Astrocyte of the spinal cord (primary cell): ENCODE data around the gene JHY.

Source experiments
- DNase-seq: peaks from one replicate; pipeline ENCODE4 v3.0.0; 2011; ENCODE audit warnings: low read depth, low spot score
- H3K4me3 ChIP-seq: 2 replicates; pipeline ENCODE4 v1.5.1; 2011; ENCODE audit warnings: low read depth, mild to moderate bottlenecking, low read length, moderate library complexity
- in situ Hi-C: cut with HindIII; loops from 2 replicates; pipeline ENCODE4 v1.10.0; 2017; ENCODE audit warnings: low sequenced_read_pairs
- TF ChIP-seq, protein P1 (sequence below): IDR thresholded peaks from 2 replicates; pipeline ENCODE4 v1.5.1; 2012; ENCODE audit warnings: low read depth, mild to moderate bottlenecking, low read length, inconsistent platforms

Gene JHY

DNA sequence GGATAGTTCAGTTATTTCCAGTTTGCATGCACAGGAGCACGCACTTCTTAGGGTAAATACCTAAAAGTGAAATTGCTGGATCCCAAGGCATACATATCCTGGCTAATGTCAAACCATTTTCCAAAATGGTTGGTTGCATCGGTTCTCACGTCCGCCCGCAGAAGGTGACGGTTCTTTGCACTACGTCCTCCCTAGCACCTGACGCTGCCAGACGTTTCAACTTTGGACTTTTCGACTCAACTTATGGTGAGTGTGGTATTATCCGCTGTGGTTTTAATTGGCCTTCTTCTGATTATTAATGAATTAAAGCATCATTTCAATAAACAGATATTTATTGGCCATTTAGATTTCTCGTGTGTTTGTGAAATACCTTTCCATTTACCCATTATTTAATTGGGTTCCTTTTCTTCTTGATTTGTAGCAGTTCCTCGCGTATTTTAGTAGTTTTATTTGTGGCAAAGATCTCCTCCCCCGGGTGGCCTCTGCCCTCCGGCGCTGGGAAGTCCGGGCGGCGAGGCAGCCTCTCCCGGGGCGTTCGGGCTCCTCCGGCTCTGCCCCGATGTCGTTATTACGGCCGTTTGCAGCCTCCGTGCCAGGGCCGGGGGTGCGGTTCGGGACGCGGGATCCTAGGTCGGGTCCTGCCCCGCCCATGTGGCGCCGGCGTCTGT, at the start of gene JHY:
Gene JHY, plus strand, starts transcription at position 571 of the 668 bp plus-strand sequence. CDS start 3,091 bp downstream, outside the sequence.
- in situ Hi-C loops, result no loop called here
- DNase-seq, result no peak
- TF ChIP-seq, protein P1, sequence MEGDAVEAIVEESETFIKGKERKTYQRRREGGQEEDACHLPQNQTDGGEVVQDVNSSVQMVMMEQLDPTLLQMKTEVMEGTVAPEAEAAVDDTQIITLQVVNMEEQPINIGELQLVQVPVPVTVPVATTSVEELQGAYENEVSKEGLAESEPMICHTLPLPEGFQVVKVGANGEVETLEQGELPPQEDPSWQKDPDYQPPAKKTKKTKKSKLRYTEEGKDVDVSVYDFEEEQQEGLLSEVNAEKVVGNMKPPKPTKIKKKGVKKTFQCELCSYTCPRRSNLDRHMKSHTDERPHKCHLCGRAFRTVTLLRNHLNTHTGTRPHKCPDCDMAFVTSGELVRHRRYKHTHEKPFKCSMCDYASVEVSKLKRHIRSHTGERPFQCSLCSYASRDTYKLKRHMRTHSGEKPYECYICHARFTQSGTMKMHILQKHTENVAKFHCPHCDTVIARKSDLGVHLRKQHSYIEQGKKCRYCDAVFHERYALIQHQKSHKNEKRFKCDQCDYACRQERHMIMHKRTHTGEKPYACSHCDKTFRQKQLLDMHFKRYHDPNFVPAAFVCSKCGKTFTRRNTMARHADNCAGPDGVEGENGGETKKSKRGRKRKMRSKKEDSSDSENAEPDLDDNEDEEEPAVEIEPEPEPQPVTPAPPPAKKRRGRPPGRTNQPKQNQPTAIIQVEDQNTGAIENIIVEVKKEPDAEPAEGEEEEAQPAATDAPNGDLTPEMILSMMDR, result no peak

DNA sequence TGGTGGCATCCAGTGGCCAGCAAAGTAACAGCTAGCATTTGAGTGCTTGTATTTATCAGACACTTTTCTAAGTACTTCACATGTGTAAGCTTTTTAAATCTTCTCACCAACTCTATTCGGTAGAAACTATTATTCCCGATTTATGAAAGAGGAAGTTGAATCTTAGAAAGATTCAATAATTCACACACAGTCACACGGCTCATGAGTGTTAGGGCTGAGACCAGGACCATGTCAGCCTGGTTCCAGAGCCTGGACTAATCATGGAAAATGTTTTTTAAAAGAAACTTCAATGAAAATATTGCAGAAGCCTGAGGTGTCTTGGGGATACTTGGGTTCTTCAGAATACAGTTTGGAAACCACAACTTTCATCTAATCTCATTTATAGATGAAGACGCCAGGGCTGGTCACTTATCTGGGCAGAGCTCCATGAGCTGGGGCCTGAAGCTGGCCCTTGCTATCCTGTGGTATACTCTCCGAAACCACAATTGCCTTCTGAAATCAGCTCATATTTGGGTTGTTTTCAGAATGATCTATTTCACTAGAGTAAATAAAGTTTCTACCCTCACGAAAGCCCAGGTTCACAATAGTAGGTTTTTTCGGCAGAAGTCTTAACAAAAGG, 48.6 kb upstream of the JHY start:
- TF ChIP-seq, protein P1, result no peak
- in situ Hi-C loops, result no loop called here
- DNase-seq, result no peak
- no peak overlapping the region for H3K4me3 ChIP-seq

More for the DNA sequence above, at the start of gene JHY:
- peak within 1 kb of the TSS; percentile 61 for H3K4me3 ChIP-seq

DNA sequence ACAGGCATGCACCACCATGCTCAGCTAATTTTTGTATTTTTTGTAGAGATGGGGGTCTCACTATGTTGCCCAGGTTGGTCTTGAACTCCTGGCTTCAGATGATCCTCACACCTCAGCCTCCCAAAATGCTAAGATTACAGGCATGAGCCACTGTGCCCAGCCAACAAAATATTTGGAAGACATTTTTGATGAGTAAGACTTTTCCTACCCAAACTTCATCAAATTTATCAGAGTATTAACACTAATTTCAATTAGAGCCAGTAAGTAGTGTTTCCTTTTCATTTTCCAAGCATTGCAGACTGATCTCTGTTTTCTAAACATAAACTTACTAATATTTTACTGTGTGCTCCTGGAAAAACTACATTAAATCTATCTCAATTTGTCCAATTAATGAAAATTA, 45.6 kb upstream of the JHY start:
- no peak overlapping the region for H3K4me3 ChIP-seq
- TF ChIP-seq, protein P1, result no peak
- in situ Hi-C loops, result no loop called here
- DNase-seq, result no peak

DNA sequence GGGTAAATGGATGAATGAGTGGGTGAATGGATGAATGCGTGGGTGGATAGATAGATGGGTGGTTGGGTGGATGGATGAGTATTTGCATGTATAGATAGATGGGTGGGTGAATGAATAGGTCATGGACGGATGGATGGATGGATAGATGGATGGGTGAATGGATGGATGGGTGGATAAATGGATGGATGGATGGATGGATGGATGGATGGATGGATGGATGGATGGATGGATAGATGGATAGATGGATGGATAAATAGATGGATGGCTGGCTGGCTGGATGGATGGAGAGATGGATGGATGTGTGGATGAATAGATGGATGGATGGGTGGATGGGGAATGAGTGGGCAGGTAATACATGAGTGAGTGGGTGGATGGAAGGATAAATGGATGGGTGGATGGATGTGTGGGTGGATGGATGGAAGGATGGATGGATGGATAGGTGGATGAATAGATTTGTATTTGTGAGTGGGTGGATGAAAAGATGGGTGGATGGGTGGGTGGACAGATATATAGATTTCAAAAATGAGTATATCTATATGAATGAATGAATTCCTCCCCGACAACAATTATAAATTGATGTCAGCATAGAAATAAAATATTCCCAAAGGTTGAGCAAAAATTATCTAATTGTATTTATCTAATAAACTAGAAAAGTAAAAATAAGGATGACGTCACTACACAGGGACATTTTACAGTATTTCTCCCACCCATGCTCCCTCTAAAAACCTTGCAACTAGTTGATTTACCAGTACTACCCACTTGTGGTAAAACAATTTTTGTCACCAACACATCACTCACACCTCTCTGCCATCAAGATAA, 44.8 kb upstream of the JHY start:
- H3K4me3 ChIP-seq, result no peak overlapping the region
- TF ChIP-seq, protein P1, result no peak
- in situ Hi-C loops, result no loop called here
- no peak for DNase-seq

DNA sequence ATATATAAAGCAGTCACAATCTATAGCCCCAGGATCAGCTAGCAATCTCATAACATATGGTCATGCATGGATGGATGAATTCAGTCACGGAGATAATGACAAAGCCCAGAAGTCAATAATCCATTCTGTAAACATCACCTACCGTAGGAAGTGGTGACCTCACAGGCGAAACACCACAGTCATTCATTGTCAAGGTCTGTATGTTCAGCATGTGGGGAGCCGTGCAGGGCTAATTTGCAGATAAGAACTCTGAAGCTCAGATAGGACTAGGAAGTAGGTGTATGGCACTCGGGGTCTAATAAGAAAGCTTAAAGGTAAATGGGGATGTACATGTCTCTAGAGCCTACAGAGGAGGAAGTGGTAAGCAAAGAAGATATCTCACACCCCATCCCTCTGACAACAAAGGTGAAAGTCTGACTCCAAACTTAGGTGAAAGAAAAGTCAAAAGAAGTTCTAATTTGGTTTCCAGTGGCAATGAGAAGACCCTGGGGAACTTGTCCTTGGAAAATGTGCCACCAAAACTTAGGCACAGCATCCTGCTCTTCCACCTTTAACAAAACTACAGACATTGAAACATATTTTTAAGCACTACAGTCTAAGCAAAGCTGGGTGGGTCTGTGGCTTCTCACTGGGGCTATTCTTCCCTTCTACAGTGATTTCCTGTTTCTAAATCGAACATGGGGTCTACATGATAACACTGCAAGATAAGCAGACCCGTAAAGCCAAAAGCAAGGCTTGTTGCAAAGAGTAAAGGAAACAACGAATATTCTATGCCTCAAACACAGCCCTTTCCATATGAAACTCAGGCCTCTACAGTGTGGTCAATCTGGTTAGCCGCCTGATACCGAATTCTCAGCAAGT, 39.0 kb upstream of the JHY start:
- no peak overlapping the region for H3K4me3 ChIP-seq
- TF ChIP-seq, protein P1, result no peak
- in situ Hi-C loops, result no loop called here
- no peak for DNase-seq

DNA sequence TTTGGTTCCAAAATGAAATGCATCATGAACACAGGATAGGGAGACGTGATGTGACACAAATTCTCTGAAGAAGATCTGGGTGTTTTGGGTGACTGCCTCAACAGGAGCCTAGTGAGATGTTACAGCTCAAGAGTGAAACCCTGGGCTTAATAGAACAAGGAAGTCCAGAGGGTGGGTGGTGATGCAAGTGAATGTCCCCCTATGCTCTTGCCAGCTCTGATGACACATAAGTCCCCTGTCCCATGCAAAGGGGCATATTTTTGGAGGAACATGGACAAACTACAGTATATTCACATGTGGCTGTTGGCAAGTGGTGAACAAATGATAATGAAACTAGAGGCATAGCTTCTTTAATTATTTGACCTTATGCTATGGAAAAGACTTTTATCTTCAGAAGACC, 35.1 kb upstream of the JHY start:
- in situ Hi-C loops, result no loop called here
- TF ChIP-seq, protein P1, result no peak
- DNase-seq, result no peak
- H3K4me3 ChIP-seq, result no peak overlapping the region
